Right lobe of liver (tissue), 6 donors: Measurements from ENCODE around the gene SCAF8. TPM values are rescaled to one million over a fixed set of nuclear protein-coding genes. Genes with fewer than 3 reads are reported as not detected.
"Not testable (repeated sequence)": the region's sequence is repeated elsewhere in the genome, so short reads cannot be mapped to it uniquely, and the experiment has no call there.

ENCODE experiments used
- ATAC-seq, 4 donors: fragments of 200-7000 bp; cut with Tn5 transposase; one replicate each; pipeline ENCODE4 v1.9.1; 2020; ENCODE audit warnings: mild to moderate bottlenecking in 4 of 4, moderate library complexity in 4 of 4
- DNase-seq, 3 donors: peaks; one replicate each; pipeline ENCODE4 v3.0.0-alpha.2; 2020
- H3K27ac ChIP-seq, 3 donors: fragments of 200-600 bp; one replicate each; pipeline ENCODE4 v1.8.0; 2022
- H3K27me3 ChIP-seq, 2 donors: fragments of 200-600 bp; one replicate each; pipeline ENCODE4 v1.8.0; 2022
- H3K36me3 ChIP-seq, 4 donors: fragments of 200-600 bp; sonication (generic) in 1 of 4; one replicate each; pipeline versions ENCODE4 v1.5.1 to v1.8.0; 2017 to 2022; ENCODE audit warnings: control low read depth in 1 of 4
- H3K4me1 ChIP-seq, 4 donors: fragments of 200-600 bp; sonication (generic) in 1 of 4; one replicate each; pipeline versions ENCODE4 v1.5.1 to v1.8.0; 2017 to 2022; ENCODE audit warnings: control low read depth in 1 of 4
- H3K4me3 ChIP-seq, 3 donors: fragments of 200-600 bp; one replicate each; pipeline ENCODE4 v1.8.0; 2022
- H3K9me3 ChIP-seq, 4 donors: fragments of 200-600 bp; sonication (generic) in 1 of 4; one replicate each; pipeline versions ENCODE4 v1.5.1 to v1.8.0; 2017 to 2022; ENCODE audit warnings: control low read depth in 1 of 4
- CTCF ChIP-seq, 4 donors: fragments of 200-600 bp in 3 of 4; fragments of 450-650 bp in 1 of 4; IDR thresholded peaks; one replicate each; pipeline versions ENCODE4 v1.5.1 to v1.8.0; 2016 to 2022; ENCODE audit warnings: antibody characterized with exemption in 4 of 4, mild to moderate bottlenecking in 2 of 4
- POLR2A ChIP-seq: fragments of 450-650 bp; IDR thresholded peaks from one replicate; pipeline ENCODE4 v1.6.1; 2017; ENCODE audit warnings: antibody characterized with exemption, mild to moderate bottlenecking
- whole genome bisulfite sequencing: methylation state at CpG from one replicate; pipeline ENCODE4 v1.1.6; 2018; ENCODE audit warnings: low coverage, low lambda C conversion rate; ENCODE audit not compliant: insufficient coverage; ENCODE audit errors: missing lambda C conversion rate; 5-methylcytosine and 5-hydroxymethylcytosine counted together
- intact Hi-C, 2 donors: fragments of 100-400 bp; cut with DNase I; formaldehyde crosslinking; loops; one replicate each; pipeline versions ENCODE4 v1.11.2 to v1.14.1; 2022
- total RNA-seq, 6 experiments: library from RNA; depleted of rRNA in 2 of 6; stranded (reverse); fragments of >200 nt in 2 of 6; fragmentation: NEBNext Ultra II Directional in 3 of 6; extraction: Animal tissue kit (Norgen Biotek cat#: 25700) in 3 of 6; gene quantifications; one replicate each; pipeline versions ENCODE4 v1.1.0 to v1.2.4, GENCODE V29; 2016 to 2023
- donor health status: DM: no; HTN: yes; CAD: no.
- donor health status: DM: no; HTN: no; CAD: no.
- donor health status: DM: no; HTN: no; CAD: no.
- donor health status: DM: no; HTN: yes; CAD: no.
- donor health status: DM: no; HTN: yes; CAD: no.

Gene SCAF8
- total RNA-seq, 6 experiments from 2014 or later: 12.7 to 17.2 (median 14.3) TPM

GRCh38 chr6:154709621-154710020, 23.6 kb upstream of the SCAF8 start:
- no peak overlapping the region for H3K4me3 ChIP-seq
- H3K9me3 ChIP-seq: no peaks in the 10 kb centered on the region
- WGBS: 35% methylated on average over 3 of the region's 3 CpGs
- H3K27ac ChIP-seq: no peak overlapping the region
- no peak for TF ChIP-seq POLR2A
- TF ChIP-seq CTCF (IDR thresholded peaks at IDR 0.05): no peak
- H3K4me1 ChIP-seq: no peaks in the 10 kb centered on the region
- ATAC-seq (peak in 1 of 4 donors; percentile 34), DNase-seq (no peak)
- H3K36me3 ChIP-seq: no peaks in the 10 kb centered on the region
- intact Hi-C loops: no loop called here
- no peaks in the 10 kb centered on the region for H3K27me3 ChIP-seq

GRCh38 chr6:154710689-154711088, 22.5 kb upstream of the SCAF8 start:
- WGBS: 86% methylated on average over 2 of the region's 2 CpGs
- TF ChIP-seq CTCF (IDR thresholded peaks at IDR 0.05) (no peak), POLR2A (no peak)
- Histone ChIP-seq H3K27me3 (no peaks in the 10 kb centered on the region), H3K4me1 (no peaks in the 10 kb centered on the region), H3K4me3 (no peak overlapping the region), H3K9me3 (no peaks in the 10 kb centered on the region), H3K27ac (no peak overlapping the region), H3K36me3 (no peaks in the 10 kb centered on the region)
- intact Hi-C loops: no loop called here
- no peak for ATAC-seq
- DNase-seq: no peak

- Histone ChIP-seq H3K27me3 (no peaks in the 10 kb centered on the region), H3K4me3 (no peak overlapping the region), H3K9me3 (peaks cover 0 to 2% (median 0%) of the 10 kb centered on the region in 4 donors), H3K4me1 (no peaks in the 10 kb centered on the region), H3K27ac (no peak overlapping the region), H3K36me3 (no peaks in the 10 kb centered on the region)
- ATAC-seq: no peak
- TF ChIP-seq CTCF (IDR thresholded peaks at IDR 0.05) (no peak), POLR2A (no peak)
- DNase-seq: no peak
- 60% methylated on average over 1 of the region's 1 CpG for WGBS
- intact Hi-C loops: no loop called here
Measured at GRCh38 chr6:154715446-154715845, 17.8 kb upstream of the SCAF8 start.

GRCh38 chr6:154716350-154716749, 16.9 kb upstream of the SCAF8 start:
- WGBS: 77% methylated on average over 7 of the region's 8 CpGs
- H3K27me3 ChIP-seq, H3K4me1 ChIP-seq, H3K27ac ChIP-seq, H3K9me3 ChIP-seq, H3K36me3 ChIP-seq, H3K4me3 ChIP-seq, ATAC-seq, intact Hi-C loops, DNase-seq: not testable (repeated sequence)

GRCh38 chr6:154719433-154719832, 13.8 kb upstream of the SCAF8 start:
- intact Hi-C loops: no loop called here
- H3K9me3 ChIP-seq: peaks cover 0 to 2% (median 0%) of the 10 kb centered on the region in 4 donors
- ATAC-seq (no peak), DNase-seq (no peak)
- no peaks in the 10 kb centered on the region for H3K36me3 ChIP-seq
- TF ChIP-seq POLR2A: no peak
- no peak for TF ChIP-seq CTCF (IDR thresholded peaks at IDR 0.05)
- WGBS: 84% methylated on average over 4 of the region's 4 CpGs
- no peak overlapping the region for H3K4me3 ChIP-seq
- H3K27ac ChIP-seq: no peak overlapping the region
- no peaks in the 10 kb centered on the region for H3K27me3 ChIP-seq
- no peaks in the 10 kb centered on the region for H3K4me1 ChIP-seq
